Pancreas (tissue), 10 donors: ENCODE results near the gene RIPK4. TPM values are rescaled to one million over a fixed set of nuclear protein-coding genes. Genes with fewer than 3 reads are reported as not detected.

Experiments used
- ATAC-seq, 4 donors: fragments of 200-7000 bp; cut with Tn5 transposase; one replicate each; pipeline versions ENCODE4 v1.8.0 to v1.9.1; 2020; ENCODE audit warnings: mild to moderate bottlenecking in 4 of 4, moderate library complexity in 4 of 4
- DNase-seq, 6 donors: peaks; one replicate each; pipeline ENCODE4 v3.0.0-alpha.2; 2020
- FAIRE-seq: peaks from 2 replicates; lab custom pipeline; 2012; peaks lifted over from hg19 to GRCh38; lab: Jason Lieb, UNC
- H3K27ac ChIP-seq, 4 donors: fragments of 200-600 bp; sonication (generic); 1 replicate in 3 of 4; 2 replicates in 1 of 4; pipeline versions ENCODE4 v1.5.0 to v1.8.0; 2020
- H3K27me3 ChIP-seq, 4 donors: fragments of 200-600 bp; one replicate each; pipeline ENCODE4 v1.8.0; 2021
- H3K36me3 ChIP-seq, 3 donors: fragments of 200-600 bp; sonication (generic) in 1 of 3; one replicate each; pipeline versions ENCODE4 v1.5.0 to v1.8.0; 2020 to 2021
- H3K4me1 ChIP-seq, 3 donors: fragments of 200-600 bp; one replicate each; pipeline ENCODE4 v1.8.0; 2021
- H3K4me3 ChIP-seq, 4 donors: fragments of 200-600 bp; sonication (generic) in 2 of 4; one replicate each; pipeline versions ENCODE4 v1.5.0 to v1.8.0; 2020 to 2021
- H3K9me3 ChIP-seq, 4 donors: fragments of 200-600 bp; one replicate each; pipeline ENCODE4 v1.8.0; 2021
- WGBS, 2 donors: extraction: QIAGEN DNeasy Blood & Tissue Kit; methylation state at CpG; one replicate each; pipeline ENCODE4 v1.1.7; 2013; 5-methylcytosine and 5-hydroxymethylcytosine counted together
- intact Hi-C, 3 donors: fragments of 100-400 bp; cut with DNase I; formaldehyde crosslinking; loops; one replicate each; pipeline versions ENCODE4 v1.11.1 to v1.14.2; 2022
- polyA plus RNA-seq, 2 donors: library from polyadenylated mRNA; stranded (reverse); fragments of 200-250 nt; gene quantifications; one replicate each; pipeline ENCODE4 v1.2.3, GENCODE V29; 2013
- total RNA-seq, 6 donors: library from RNA; stranded (reverse); fragmentation: NEBNext Ultra II Directional in 4 of 6; extraction: Animal tissue kit (Norgen Biotek cat#: 25700) in 4 of 6; gene quantifications; one replicate each; pipeline versions ENCODE4 v1.2.1 to v1.2.4, GENCODE V29; 2021 to 2023
- TF ChIP-seq, protein P1 (sequence below), 4 donors: fragments of 200-600 bp; sonication (generic) in 3 of 4; IDR thresholded peaks; one replicate each; pipeline versions ENCODE4 v1.5.0 to v1.8.0; 2021; ENCODE audit warnings: antibody characterized with exemption in 4 of 4
- donor health status: healthy with polysubstance abuse.
- donor health status: DM: no; HTN: no; CAD: no; lungs with moderate emphysema.
- donor health status: DM: no; HTN: no; CAD: no.
- donor health status: control.
- donor health status: control.
- donor health status: Bipolar disorder and iron deficiency.
- donor health status: DM: yes; HTN: yes; CAD: no.
- donor health status: DM: no; HTN: no; CAD: no.
- donor health status: DM: no; HTN: no; CAD: no.
- donor health status: DM: yes; HTN: yes; CAD: no.

Gene RIPK4
- total and polyA plus RNA-seq, 8 donors, result 7.7 to 18.2 (median 12.8) TPM

DNA sequence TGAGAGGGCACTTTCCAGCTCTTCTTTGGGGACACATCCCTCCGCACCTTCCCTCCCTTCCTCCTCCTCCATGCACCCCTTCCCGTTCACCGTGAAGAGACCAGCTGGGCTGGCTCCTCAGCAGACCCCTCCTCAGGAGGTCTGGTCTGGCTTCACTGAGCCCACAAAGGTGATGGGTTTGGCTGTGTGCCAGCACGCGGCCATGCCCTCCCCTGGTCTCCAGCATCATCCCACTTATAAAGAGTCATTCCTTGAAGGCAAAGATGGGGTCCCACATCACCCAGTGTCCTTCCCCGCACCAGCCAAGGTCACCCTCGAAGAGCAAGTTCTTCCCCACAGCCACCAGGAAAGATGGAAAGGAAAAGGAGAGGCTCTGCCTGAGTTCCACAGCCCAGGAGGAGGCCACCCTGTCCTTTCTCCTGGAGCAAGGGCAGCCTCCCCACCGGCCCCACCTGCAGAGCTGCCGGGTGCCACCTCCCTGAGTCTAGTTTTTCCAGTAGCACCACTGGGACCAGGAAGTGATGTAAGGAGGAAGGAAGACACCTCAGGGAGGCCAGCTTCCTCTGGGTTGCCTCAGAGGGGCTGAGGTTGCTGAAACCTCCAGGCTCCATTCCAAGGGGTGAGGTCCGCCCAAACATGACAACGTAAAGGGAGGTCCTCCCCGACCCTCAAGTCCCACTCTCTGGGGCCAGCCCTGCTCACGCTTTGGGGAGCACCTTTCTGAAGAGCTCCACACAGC, 32.7 kb downstream of the RIPK4 start:
- FAIRE-seq, result no peak
- 82 to 85% methylated on average over 13 of the region's 13 CpGs for WGBS, 2 donors
- no peak overlapping the region for H3K27ac ChIP-seq
- no peak for ATAC-seq
- H3K4me1 ChIP-seq, result no peaks in the 10 kb centered on the region
- H3K4me3 ChIP-seq, result no peak overlapping the region
- H3K36me3 ChIP-seq, result peaks cover 0 to 4% (median 1%) of the 10 kb centered on the region in 3 donors
- intact Hi-C loops, result no loop called here
- H3K27me3 ChIP-seq, result no peaks in the 10 kb centered on the region
- H3K9me3 ChIP-seq, result no peaks in the 10 kb centered on the region
- TF ChIP-seq, protein P1, sequence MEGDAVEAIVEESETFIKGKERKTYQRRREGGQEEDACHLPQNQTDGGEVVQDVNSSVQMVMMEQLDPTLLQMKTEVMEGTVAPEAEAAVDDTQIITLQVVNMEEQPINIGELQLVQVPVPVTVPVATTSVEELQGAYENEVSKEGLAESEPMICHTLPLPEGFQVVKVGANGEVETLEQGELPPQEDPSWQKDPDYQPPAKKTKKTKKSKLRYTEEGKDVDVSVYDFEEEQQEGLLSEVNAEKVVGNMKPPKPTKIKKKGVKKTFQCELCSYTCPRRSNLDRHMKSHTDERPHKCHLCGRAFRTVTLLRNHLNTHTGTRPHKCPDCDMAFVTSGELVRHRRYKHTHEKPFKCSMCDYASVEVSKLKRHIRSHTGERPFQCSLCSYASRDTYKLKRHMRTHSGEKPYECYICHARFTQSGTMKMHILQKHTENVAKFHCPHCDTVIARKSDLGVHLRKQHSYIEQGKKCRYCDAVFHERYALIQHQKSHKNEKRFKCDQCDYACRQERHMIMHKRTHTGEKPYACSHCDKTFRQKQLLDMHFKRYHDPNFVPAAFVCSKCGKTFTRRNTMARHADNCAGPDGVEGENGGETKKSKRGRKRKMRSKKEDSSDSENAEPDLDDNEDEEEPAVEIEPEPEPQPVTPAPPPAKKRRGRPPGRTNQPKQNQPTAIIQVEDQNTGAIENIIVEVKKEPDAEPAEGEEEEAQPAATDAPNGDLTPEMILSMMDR (IDR thresholded peaks at IDR 0.05), result no peak
- DNase-seq, result peak in 1 of 6 donors; percentile 61

DNA sequence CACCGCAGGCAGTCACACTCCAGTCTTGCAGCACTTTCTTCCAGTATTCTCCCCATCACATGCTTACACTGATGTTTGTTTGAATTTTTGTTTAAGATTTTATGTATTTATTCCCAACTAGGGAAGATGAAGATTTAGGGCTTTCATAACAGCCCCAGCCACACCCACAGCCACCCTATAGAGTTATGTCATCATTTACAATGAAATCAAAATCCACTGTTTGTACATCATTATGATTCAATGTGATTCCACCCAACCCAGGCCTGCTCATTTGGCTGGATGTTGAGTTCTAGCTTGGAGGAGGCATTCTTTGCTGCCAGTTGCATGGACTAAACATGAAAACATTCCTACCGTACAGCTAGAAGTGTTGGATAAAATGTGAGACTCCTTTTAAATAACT, 35.8 kb downstream of the RIPK4 start:
- H3K4me3 ChIP-seq, result no peak overlapping the region
- no peaks in the 10 kb centered on the region for H3K36me3 ChIP-seq
- DNase-seq, result no peak
- H3K27me3 ChIP-seq, result no peaks in the 10 kb centered on the region
- FAIRE-seq, result no peak
- no peak for ATAC-seq
- no peak overlapping the region for H3K27ac ChIP-seq
- TF ChIP-seq, protein P1 (IDR thresholded peaks at IDR 0.05), result no peak
- H3K9me3 ChIP-seq, result no peaks in the 10 kb centered on the region
- intact Hi-C loops, result no loop called here
- H3K4me1 ChIP-seq, result no peaks in the 10 kb centered on the region
- 90 to 100% methylated on average over 2 of the region's 2 CpGs for whole genome bisulfite sequencing, 2 donors

DNA sequence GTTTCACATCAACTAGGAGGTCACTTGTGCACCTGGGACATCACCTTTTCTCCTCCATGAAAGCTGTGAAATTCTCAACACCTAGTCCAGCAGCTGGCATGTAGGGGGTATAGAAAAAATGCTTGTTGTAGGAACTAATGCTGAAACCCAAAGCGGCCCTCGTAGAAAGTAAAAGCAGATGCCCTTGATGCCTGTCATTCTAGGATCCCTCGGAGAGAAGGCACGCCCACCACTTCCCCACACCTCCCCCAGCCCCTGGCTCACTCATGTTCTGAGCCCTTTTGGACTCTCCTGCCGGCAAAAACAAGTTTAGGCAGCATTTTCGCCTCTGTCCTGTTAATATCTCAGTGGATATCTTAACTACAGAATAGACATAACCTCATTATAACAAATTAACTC, 36.5 kb downstream of the RIPK4 start:
- Histone ChIP-seq H3K27ac (no peak overlapping the region), H3K4me3 (no peak overlapping the region), H3K4me1 (no peaks in the 10 kb centered on the region), H3K36me3 (no peaks in the 10 kb centered on the region), H3K9me3 (no peaks in the 10 kb centered on the region), H3K27me3 (no peaks in the 10 kb centered on the region)
- intact Hi-C loops, result no loop called here
- no peak for ATAC-seq
- no peak for FAIRE-seq
- peak in 1 of 6 donors; percentile 8 for DNase-seq
- TF ChIP-seq, protein P1 (IDR thresholded peaks at IDR 0.05), result no peak
- WGBS, 2 donors, result 54 to 56% methylated on average over 6 of the region's 6 CpGs

- no peaks in the 10 kb centered on the region for H3K9me3 ChIP-seq
- no peak overlapping the region for H3K27ac ChIP-seq
- no peak overlapping the region for H3K4me3 ChIP-seq
- WGBS, 2 donors, result 73% methylated on average over 17 of the region's 17 CpGs
- ATAC-seq, result peak in 3 of 4 donors; percentile 57 to 66 (median 61)
- no peaks in the 10 kb centered on the region for H3K27me3 ChIP-seq
- peak in 2 of 6 donors; percentile 46 to 62 for DNase-seq
- FAIRE-seq, result no peak
- H3K4me1 ChIP-seq, result no peaks in the 10 kb centered on the region
- intact Hi-C loops, result no loop called here
- no peaks in the 10 kb centered on the region for H3K36me3 ChIP-seq
- TF ChIP-seq, protein P1 (IDR thresholded peaks at IDR 0.05), result no peak
These were observed 37.0 kb downstream of the RIPK4 start for GRCh38 chr21:41729701-41730366.
